RWPE1 (cell line): ENCODE results near the gene RNU7-1.
A peak's percentile ranks its signal among the peaks of the same experiment; 100 is the strongest.

Experiments
- CTCF ChIA-PET: fragments of 350-600 bp; sonication (Branson Sonifier 250); formaldehyde crosslinking; extraction: SDS; loops from one replicate; lab custom pipeline; 2021; lab: Yijun Ruan, JAX
- POLR2A ChIA-PET: fragments of 400-600 bp; formaldehyde crosslinking; extraction: SDS; loops from one replicate; lab custom pipeline; 2020; ENCODE audit warnings: antibody characterized with exemption; ENCODE audit not compliant: low non-redundant PET; lab: Yijun Ruan, JAX
- DNase-seq: peaks from one replicate; pipeline ENCODE4 v3.0.0; 2012; ENCODE audit warnings: low spot score
- H3K27ac ChIP-seq: fragments of 450-650 bp; 2 replicates; pipeline ENCODE4 v1.5.1; 2017
- CTCF ChIP-seq: fragments of 450-650 bp; conservative IDR thresholded peaks from 2 replicates; pipeline ENCODE4 v1.5.1; 2017; ENCODE audit warnings: low read depth, mild to moderate bottlenecking

Gene RNU7-1

GRCh38 chr12:6937481-6938352, 5.9 kb upstream of the RNU7-1 start:
- POLR2A ChIA-PET, result interaction anchor here (1.0 kb wide), 1 partner anchor 12 kb away, joined by 3 read pairs; no protein-coding TSS in a partner anchor
- CTCF ChIA-PET, result interaction anchor here (0.6 to 1.5 kb wide), 6 partner anchors 8 to 122 kb away, joined by 3 to 15 read pairs (median 4); partner anchors contain the start of gene SPSB2
- H3K27ac ChIP-seq, result peak overlapping the region; percentile 82
- peak; percentile 74 for DNase-seq
- peak; percentile 78 for TF ChIP-seq CTCF

GRCh38 chr12:6938353-6939190, 5.0 kb upstream of the RNU7-1 start:
- ChIA-PET CTCF (interaction anchor here (0.6 to 2.0 kb wide), 7 partner anchors 9 to 121 kb away, joined by 3 to 15 read pairs (median 5); partner anchors contain the start of gene SPSB2), POLR2A (interaction anchor here (1.0 kb wide), 1 partner anchor 13 kb away, joined by 3 read pairs; no protein-coding TSS in a partner anchor)
- peak overlapping the region; percentile 82 for H3K27ac ChIP-seq
- DNase-seq, result no peak
- peak; percentile 34 for TF ChIP-seq CTCF

- ChIA-PET POLR2A (no interaction called here), CTCF (interaction anchor here (2.0 kb wide), 1 partner anchor 14 kb away, joined by 10 read pairs; no protein-coding TSS in a partner anchor)
- DNase-seq, result no peak
- H3K27ac ChIP-seq, result peak overlapping the region; percentile 82
- no peak for TF ChIP-seq CTCF
Observed at GRCh38 chr12:6939191-6939540, 4.5 kb upstream of the RNU7-1 start.

- ChIA-PET POLR2A (no interaction called here), CTCF (interaction anchor here (0.6 to 0.9 kb wide), 2 partner anchors 17 to 37 kb away, joined by 3 read pairs; partner anchors contain the start of gene LRRC23)
- TF ChIP-seq CTCF, result no peak
- peak overlapping the region; percentile 10; the same call in 1 of the 2 replicates for H3K27ac ChIP-seq
- DNase-seq, result no peak
Observed at GRCh38 chr12:6941267-6941666, 2.3 kb upstream of the RNU7-1 start.

GRCh38 chr12:6941782-6942181, 1.8 kb upstream of the RNU7-1 start:
- CTCF ChIA-PET, result interaction anchor here (0.6 to 0.9 kb wide), 2 partner anchors 18 to 37 kb away, joined by 3 read pairs; partner anchors contain the start of gene LRRC23
- no peak for TF ChIP-seq CTCF
- DNase-seq, result no peak
- POLR2A ChIA-PET, result no interaction called here
- H3K27ac ChIP-seq, result peak overlapping the region; percentile 97; the same call in 1 of the 2 replicates

- POLR2A ChIA-PET, result no interaction called here
- no peak for TF ChIP-seq CTCF
- CTCF ChIA-PET, result interaction anchor here (0.9 kb wide), 1 partner anchor 18 kb away, joined by 3 read pairs; no protein-coding TSS in a partner anchor
- H3K27ac ChIP-seq, result peak overlapping the region; percentile 97
- DNase-seq, result no peak
Observed at GRCh38 chr12:6942331-6942665, 1.3 kb upstream of the RNU7-1 start.
